SK-N-MC (cell line): Measurements from ENCODE around the gene RTN3.
A peak's percentile ranks its signal among the peaks of the same experiment; 100 is the strongest.

Experiments
- DNase-seq: peaks from one replicate; pipeline ENCODE4 v3.0.0-alpha.2; 2011; ENCODE audit warnings: low read depth, low spot score
- H3K27ac ChIP-seq: fragments of 200-600 bp; sonication (generic); 2 replicates; pipeline ENCODE4 v1.5.1; 2016; ENCODE audit warnings: mixed run types
- H3K36me3 ChIP-seq: fragments of 200-600 bp; sonication (generic); 2 replicates; pipeline ENCODE4 v1.6.1; 2017; ENCODE audit warnings: antibody characterized with exemption, low read length, mixed read lengths; ENCODE audit not compliant: insufficient read depth
- H3K4me3 ChIP-seq: fragments of 200-600 bp; sonication (generic); 2 replicates; pipeline ENCODE4 v1.5.1; 2016
- H3K9ac ChIP-seq: fragments of 200-600 bp; sonication (generic); 2 replicates; pipeline ENCODE4 v1.8.0; 2017; ENCODE audit warnings: mixed run types, mixed read lengths; ENCODE audit not compliant: insufficient read length
- H3K9me3 ChIP-seq: fragments of 200-600 bp; sonication (generic); 2 replicates; pipeline ENCODE4 v1.6.1; 2017; ENCODE audit warnings: low read depth, mild to moderate bottlenecking, antibody characterized with exemption, low read length, moderate library complexity, mixed read lengths
- EZH2 ChIP-seq: fragments of 200-600 bp; sonication (generic); IDR thresholded peaks from one replicate; pipeline ENCODE4 v1.6.1; 2017; ENCODE audit warnings: antibody characterized with exemption
- FOXP2 ChIP-seq: optimal IDR thresholded peaks from 2 replicates; pipeline ENCODE3; 2011; ENCODE audit warnings: mild to moderate bottlenecking, moderate library complexity; ENCODE audit not compliant: insufficient read depth; ENCODE audit errors: extremely low read length, control extremely low read depth
- POLR2AphosphoS5 ChIP-seq: IDR thresholded peaks from 2 replicates; pipeline ENCODE4 v1.6.1; 2012; ENCODE audit warnings: mild to moderate bottlenecking, low read depth, low read length, borderline replicate concordance

RTN3 gene

GRCh38 chr11:63761931-63762653 is 80.8 kb downstream of the RTN3 start:
- H3K9ac ChIP-seq = no peak overlapping the region
- TF ChIP-seq POLR2AphosphoS5 = no peak
- H3K9me3 ChIP-seq = no peaks in the 10 kb centered on the region
- H3K27ac ChIP-seq = peak overlapping the region; percentile 79
- peaks cover 40% of the 10 kb centered on the region for H3K36me3 ChIP-seq
- H3K4me3 ChIP-seq = peak overlapping the region; percentile 47
- no peak for DNase-seq

DNA sequence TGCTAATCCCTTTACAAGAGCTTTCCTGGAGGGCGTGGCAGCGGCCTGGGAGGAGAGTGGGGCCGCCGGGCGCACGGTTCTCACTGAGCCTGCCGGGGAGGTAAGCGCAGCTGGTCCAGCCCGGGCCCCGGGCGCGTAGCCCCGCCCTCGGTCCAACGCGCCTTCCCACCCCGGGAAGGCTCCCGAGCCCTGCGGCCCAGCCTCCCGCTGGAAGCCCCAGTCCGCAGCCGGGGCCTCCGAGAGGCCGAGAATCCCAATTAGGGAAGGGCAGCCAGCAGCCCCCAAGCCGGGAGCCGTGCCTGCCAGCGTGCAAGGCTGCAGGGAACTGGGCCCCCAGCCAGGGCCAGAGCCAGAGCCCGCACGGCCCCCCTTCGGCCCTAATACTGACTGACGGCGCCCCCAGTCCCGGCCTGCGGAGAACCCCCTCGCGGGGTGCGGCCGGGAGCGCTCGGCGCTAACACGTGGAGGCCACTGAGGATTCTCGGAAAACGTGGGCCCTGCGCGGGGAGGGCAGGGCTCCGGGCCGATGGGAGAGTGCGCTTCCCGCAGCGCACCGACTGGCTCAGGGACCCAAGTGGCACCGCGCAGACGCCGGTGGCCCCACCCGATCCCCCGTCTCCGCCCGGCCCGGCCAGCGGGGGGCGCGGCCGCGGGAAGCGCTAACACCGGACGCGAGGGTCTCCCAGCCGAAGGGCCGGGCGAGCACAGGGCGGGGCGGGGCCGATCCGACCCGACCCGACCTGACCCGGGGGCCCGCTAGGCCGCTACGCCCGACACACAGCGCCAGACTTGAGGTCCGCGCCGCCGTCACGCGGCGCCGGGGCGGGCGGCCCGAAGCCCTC is 81.6 kb downstream of the RTN3 start:
- DNase-seq = no peak
- Histone ChIP-seq H3K9ac (no peak overlapping the region), H3K9me3 (no peaks in the 10 kb centered on the region), H3K27ac (no peak overlapping the region), H3K4me3 (peak overlapping the region; percentile 47), H3K36me3 (peaks cover 34% of the 10 kb centered on the region)
- TF ChIP-seq FOXP2 = no peak
- TF ChIP-seq POLR2AphosphoS5 = peak; percentile 21; the same call in 1 of the 2 replicates
- TF ChIP-seq EZH2 = no peak

- Histone ChIP-seq H3K27ac (no peak overlapping the region), H3K9ac (no peak overlapping the region), H3K4me3 (no peak overlapping the region), H3K36me3 (peaks cover 25% of the 10 kb centered on the region), H3K9me3 (no peaks in the 10 kb centered on the region)
- DNase-seq = no peak
- TF ChIP-seq FOXP2 (no peak), POLR2AphosphoS5 (peak; percentile 67)
Measured at GRCh38 chr11:63763496-63764339, 82.4 kb downstream of the RTN3 start.

- DNase-seq = no peak
- Histone ChIP-seq H3K27ac (no peak overlapping the region), H3K4me3 (no peak overlapping the region), H3K9ac (no peak overlapping the region), H3K36me3 (peaks cover 19% of the 10 kb centered on the region), H3K9me3 (no peaks in the 10 kb centered on the region)
- no peak for TF ChIP-seq EZH2
Measured at GRCh38 chr11:63764340-63764678, 83.0 kb downstream of the RTN3 start.

DNA sequence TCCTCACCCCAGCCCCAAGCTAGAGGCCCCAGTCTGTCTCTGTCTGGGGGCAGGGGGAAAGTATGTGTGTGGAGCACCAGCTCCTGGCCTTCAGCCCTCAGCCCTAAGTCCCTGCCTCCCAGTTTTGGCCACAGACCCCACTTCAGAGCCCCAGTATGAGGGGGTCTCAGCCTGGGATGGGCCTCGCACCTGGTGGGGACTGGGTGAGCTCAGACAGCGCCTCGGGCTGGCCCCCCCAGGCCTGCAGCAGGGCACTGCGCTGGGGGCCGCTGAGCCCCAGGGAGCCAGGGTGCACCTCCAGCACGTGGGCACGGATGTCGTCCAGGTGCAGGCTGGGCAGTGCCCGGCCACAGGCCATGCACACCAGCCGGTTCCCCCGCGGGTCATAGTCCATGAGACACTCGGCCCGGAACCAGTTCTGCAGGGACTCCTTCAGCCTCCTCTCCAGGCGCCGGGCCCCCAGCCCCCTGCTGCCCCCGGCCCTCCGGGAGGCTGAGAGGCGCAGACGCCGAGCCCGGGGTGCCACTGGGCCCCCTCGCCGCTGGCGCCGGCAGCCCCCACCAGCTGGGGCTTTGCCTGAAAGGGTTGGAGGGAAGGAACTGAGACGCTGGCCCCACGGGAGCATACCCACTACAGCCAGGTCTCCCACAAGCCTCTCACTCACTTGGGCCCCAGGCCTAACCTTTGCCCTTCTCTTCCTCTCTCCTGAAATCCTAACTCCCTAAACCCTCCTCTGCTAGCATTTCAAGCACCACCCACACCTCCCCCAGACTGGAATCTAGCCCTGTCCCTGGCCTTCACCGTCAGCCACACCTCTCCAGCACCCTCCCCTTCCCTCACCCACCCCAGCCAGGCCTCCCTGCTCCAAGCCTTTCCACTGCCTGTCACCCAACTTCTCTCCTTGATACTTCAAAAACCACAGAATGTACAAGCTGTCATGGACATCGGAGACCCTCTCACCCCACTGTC is 83.7 kb downstream of the RTN3 start:
- DNase-seq = no peak
- no peak overlapping the region for H3K4me3 ChIP-seq
- no peak overlapping the region for H3K9ac ChIP-seq
- no peak for TF ChIP-seq FOXP2
- TF ChIP-seq POLR2AphosphoS5 = no peak
- no peak for TF ChIP-seq EZH2
- H3K27ac ChIP-seq = no peak overlapping the region
- H3K9me3 ChIP-seq = no peaks in the 10 kb centered on the region
- H3K36me3 ChIP-seq = peaks cover 13% of the 10 kb centered on the region

DNA sequence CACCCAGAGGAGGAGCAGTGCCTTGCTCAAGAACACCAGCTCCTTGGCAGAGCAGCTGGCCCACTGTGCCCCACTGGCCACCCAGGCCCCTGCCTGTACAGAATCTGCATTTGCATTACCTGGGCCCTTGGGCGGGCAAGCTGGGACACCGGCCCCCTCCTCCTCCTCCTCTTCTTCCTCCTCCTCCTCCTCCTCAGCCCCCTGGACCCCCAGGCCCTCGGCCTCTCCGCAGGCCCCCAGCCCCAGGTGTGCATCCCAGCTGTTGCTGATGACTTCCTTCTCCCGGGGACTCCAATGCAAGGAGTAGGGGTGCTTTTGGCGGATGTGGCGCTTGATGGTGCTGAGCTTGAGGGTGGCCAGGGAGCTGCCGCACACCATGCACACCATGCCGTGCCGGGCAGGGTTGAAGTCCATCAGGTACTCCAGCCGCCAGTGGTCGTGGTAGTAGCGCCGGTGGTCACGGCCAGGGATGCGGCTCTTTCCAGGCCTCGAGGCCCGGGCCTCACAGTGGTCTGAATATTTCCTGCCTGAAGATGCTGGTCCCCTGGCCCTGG is 84.5 kb downstream of the RTN3 start:
- Histone ChIP-seq H3K4me3 (no peak overlapping the region), H3K9me3 (no peaks in the 10 kb centered on the region), H3K9ac (no peak overlapping the region), H3K36me3 (peaks cover 7% of the 10 kb centered on the region; the same call in 1 of the 2 replicates), H3K27ac (no peak overlapping the region)
- TF ChIP-seq EZH2 (no peak), FOXP2 (no peak), POLR2AphosphoS5 (no peak)
- DNase-seq = no peak

DNA sequence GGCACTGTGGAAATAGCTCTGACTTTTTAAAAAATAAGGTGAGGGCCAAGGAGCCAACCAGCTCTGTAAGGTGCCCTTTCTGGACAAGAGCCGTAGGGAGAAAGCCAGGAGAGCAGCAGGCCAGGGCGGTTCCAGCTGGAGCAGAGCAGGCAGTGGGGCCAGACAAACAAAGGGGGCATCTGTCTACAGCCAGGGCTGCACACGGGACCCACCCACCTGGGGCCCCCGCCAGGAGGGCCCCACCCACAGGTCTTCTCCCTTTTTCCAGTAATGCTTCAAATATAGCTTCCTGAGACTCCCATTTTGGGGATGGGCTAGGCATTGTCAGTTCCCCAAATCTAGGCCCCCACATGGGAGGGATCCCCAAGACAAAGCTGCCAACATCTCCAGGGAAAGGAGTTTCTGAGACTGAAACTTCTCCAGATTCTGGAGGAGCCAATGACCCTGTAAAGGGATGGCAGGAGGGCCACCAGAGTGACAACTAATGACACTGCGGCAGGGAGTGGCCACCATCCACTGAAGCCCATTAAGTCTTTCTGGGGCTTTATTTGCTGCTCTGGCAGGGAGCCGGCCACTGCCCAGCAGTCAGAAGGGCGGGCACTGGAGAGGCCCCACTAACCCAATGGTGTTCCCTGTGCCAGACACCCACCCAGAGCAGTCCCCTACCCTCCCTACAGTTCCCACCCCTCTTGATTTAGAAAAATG is 85.4 kb downstream of the RTN3 start:
- Histone ChIP-seq H3K4me3 (peak overlapping the region; percentile 87), H3K27ac (no peak overlapping the region), H3K9me3 (no peaks in the 10 kb centered on the region), H3K36me3 (peaks cover 7% of the 10 kb centered on the region; the same call in 1 of the 2 replicates), H3K9ac (peak overlapping the region; percentile 75)
- no peak for DNase-seq
- TF ChIP-seq EZH2 (no peak), POLR2AphosphoS5 (no peak), FOXP2 (no peak)
